ENCODE measurements around the gene DIAPH3.

- no peak for TF ChIP-seq CTCF (IDR thresholded peaks at IDR 0.05)
- no peak for TF ChIP-seq POLR2A (IDR thresholded peaks at IDR 0.05)
Measured at GRCh38 chr13:59839186-59839585, 324.5 kb downstream of the DIAPH3 start.
